NT2/D1 (cell line): Measurements from ENCODE around the gene TNFRSF12A.

ENCODE experiments used
- DNase-seq: peaks from one replicate; pipeline ENCODE4 v3.0.0-alpha.2; 2011; ENCODE audit warnings: low read depth, low spot score
- H3K27me3 ChIP-seq: 2 replicates; pipeline ENCODE4 v1.6.0; 2011; ENCODE audit warnings: mild to moderate bottlenecking; ENCODE audit not compliant: insufficient read length, insufficient read depth
- H3K36me3 ChIP-seq: 2 replicates; pipeline ENCODE4 v1.6.1; 2011; ENCODE audit warnings: mild to moderate bottlenecking, low read length, mixed read lengths; ENCODE audit not compliant: insufficient read depth, insufficient read length
- H3K4me1 ChIP-seq: 2 replicates; pipeline ENCODE4 v1.5.1; 2011; ENCODE audit not compliant: insufficient read depth, insufficient read length
- H3K4me3 ChIP-seq: 2 replicates; pipeline ENCODE4 v1.5.1; 2011; ENCODE audit warnings: low read depth; ENCODE audit not compliant: insufficient read length
- H3K9ac ChIP-seq: 2 replicates; pipeline ENCODE4 v1.6.0; 2011; ENCODE audit warnings: low read depth; ENCODE audit not compliant: insufficient read length
- H3K9me3 ChIP-seq: 2 replicates; pipeline ENCODE4 v1.5.1; 2011; ENCODE audit warnings: mild to moderate bottlenecking, low read length; ENCODE audit not compliant: insufficient read depth
- SUZ12 ChIP-seq: IDR thresholded peaks from 2 replicates; pipeline ENCODE4 v1.6.1; 2011; ENCODE audit not compliant: insufficient read length, insufficient read depth; ENCODE audit errors: extremely low read depth
- YY1 ChIP-seq: IDR thresholded peaks from 2 replicates; pipeline ENCODE4 v1.6.1; 2011; ENCODE audit not compliant: insufficient read length, insufficient read depth
- ZNF274 ChIP-seq: IDR thresholded peaks from 2 replicates; pipeline ENCODE4 v1.6.1; 2011; ENCODE audit warnings: mild to moderate bottlenecking, low read depth, low read length

The TNFRSF12A gene

GRCh38 chr16:3000540-3000939 is 19.6 kb upstream of the TNFRSF12A start:
- no peak for TF ChIP-seq SUZ12
- DNase-seq: no peak
- Histone ChIP-seq H3K9ac (no peak overlapping the region), H3K9me3 (no peaks in the 10 kb centered on the region), H3K27me3 (no peaks in the 10 kb centered on the region), H3K4me1 (peaks cover 29% of the 10 kb centered on the region), H3K4me3 (no peak overlapping the region), H3K36me3 (no peaks in the 10 kb centered on the region)

- Histone ChIP-seq H3K9me3 (no peaks in the 10 kb centered on the region), H3K27me3 (no peaks in the 10 kb centered on the region), H3K36me3 (no peaks in the 10 kb centered on the region), H3K4me1 (peaks cover 34% of the 10 kb centered on the region), H3K4me3 (no peak overlapping the region), H3K9ac (no peak overlapping the region)
- TF ChIP-seq ZNF274 (no peak), YY1 (no peak), SUZ12 (no peak)
- no peak for DNase-seq
Observed at GRCh38 chr16:3001316-3001715, 18.9 kb upstream of the TNFRSF12A start.

- no peaks in the 10 kb centered on the region for H3K9me3 ChIP-seq
- H3K9ac ChIP-seq: no peak overlapping the region
- H3K4me1 ChIP-seq: peaks cover 34% of the 10 kb centered on the region
- no peak for TF ChIP-seq ZNF274
- DNase-seq: peak; percentile 100
- H3K27me3 ChIP-seq: peaks cover 13% of the 10 kb centered on the region
- no peak overlapping the region for H3K4me3 ChIP-seq
- H3K36me3 ChIP-seq: no peaks in the 10 kb centered on the region
Observed at GRCh38 chr16:3003582-3004270, 16.4 kb upstream of the TNFRSF12A start.

GRCh38 chr16:3004319-3004718 is 15.8 kb upstream of the TNFRSF12A start:
- no peak for TF ChIP-seq ZNF274
- TF ChIP-seq YY1: no peak
- TF ChIP-seq SUZ12: no peak
- peaks cover 35% of the 10 kb centered on the region for H3K4me1 ChIP-seq
- DNase-seq: no peak
- peak overlapping the region; percentile 10 for H3K4me3 ChIP-seq
- no peak overlapping the region for H3K9ac ChIP-seq
- no peaks in the 10 kb centered on the region for H3K9me3 ChIP-seq
- H3K36me3 ChIP-seq: no peaks in the 10 kb centered on the region
- peaks cover 13% of the 10 kb centered on the region for H3K27me3 ChIP-seq

- TF ChIP-seq SUZ12 (no peak), ZNF274 (no peak), YY1 (no peak)
- no peak for DNase-seq
- Histone ChIP-seq H3K36me3 (no peaks in the 10 kb centered on the region), H3K9ac (peak overlapping the region; percentile 47), H3K27me3 (peaks cover 13% of the 10 kb centered on the region), H3K9me3 (no peaks in the 10 kb centered on the region), H3K4me1 (peaks cover 32% of the 10 kb centered on the region), H3K4me3 (peak overlapping the region; percentile 17)
Observed at GRCh38 chr16:3004781-3005284, 15.3 kb upstream of the TNFRSF12A start.

GRCh38 chr16:3007059-3007956 is 12.9 kb upstream of the TNFRSF12A start:
- Histone ChIP-seq H3K9ac (peak overlapping the region; percentile 92), H3K36me3 (no peaks in the 10 kb centered on the region), H3K27me3 (peaks cover 22% of the 10 kb centered on the region), H3K4me3 (peak overlapping the region; percentile 50), H3K9me3 (no peaks in the 10 kb centered on the region), H3K4me1 (peaks cover 25% of the 10 kb centered on the region)
- TF ChIP-seq ZNF274: no peak
- TF ChIP-seq YY1: no peak
- no peak for TF ChIP-seq SUZ12
- DNase-seq: no peak

- Histone ChIP-seq H3K9me3 (no peaks in the 10 kb centered on the region), H3K27me3 (peaks cover 28% of the 10 kb centered on the region), H3K4me1 (peaks cover 29% of the 10 kb centered on the region), H3K4me3 (peak overlapping the region; percentile 50), H3K36me3 (no peaks in the 10 kb centered on the region), H3K9ac (peak overlapping the region; percentile 92)
- peak; percentile 99 for DNase-seq
- no peak for TF ChIP-seq SUZ12
- TF ChIP-seq YY1: no peak
- TF ChIP-seq ZNF274: no peak
Observed at GRCh38 chr16:3007957-3008689, 12.0 kb upstream of the TNFRSF12A start.
